GM12873 (cell line): ENCODE data around the gene INPP5F.

Source experiments
- CTCF ChIP-seq: IDR thresholded peaks from 2 replicates; pipeline ENCODE4 v1.5.1; 2012; ENCODE audit warnings: low read depth, mild to moderate bottlenecking, moderate library complexity, low read length, control low read depth; ENCODE audit not compliant: insufficient read depth; ENCODE audit errors: missing control alignments

Gene INPP5F

GRCh38 chr10:119753309-119753708, 27.5 kb downstream of the INPP5F start:
- no peak for TF ChIP-seq CTCF

- TF ChIP-seq CTCF, result no peak
These were observed 28.2 kb downstream of the INPP5F start for GRCh38 chr10:119754085-119754484.

- TF ChIP-seq CTCF, result no peak
These were observed 29.1 kb downstream of the INPP5F start for GRCh38 chr10:119754936-119755335.

GRCh38 chr10:119755446-119755845, 29.6 kb downstream of the INPP5F start:
- no peak for TF ChIP-seq CTCF

GRCh38 chr10:119758448-119759195, 32.8 kb downstream of the INPP5F start:
- TF ChIP-seq CTCF, result no peak

GRCh38 chr10:119759832-119760231, 34.0 kb downstream of the INPP5F start:
- no peak for TF ChIP-seq CTCF

- no peak for TF ChIP-seq CTCF
These were observed 35.3 kb downstream of the INPP5F start for GRCh38 chr10:119761106-119761505.
